ENCODE measurements around the gene ZNF527.
A peak's percentile ranks its signal among the peaks of the same experiment; 100 is the strongest.
"Not testable (repeated sequence)": the region's sequence is repeated elsewhere in the genome, so short reads cannot be mapped to it uniquely, and the experiment has no call there.

ZNF527 gene

DNA sequence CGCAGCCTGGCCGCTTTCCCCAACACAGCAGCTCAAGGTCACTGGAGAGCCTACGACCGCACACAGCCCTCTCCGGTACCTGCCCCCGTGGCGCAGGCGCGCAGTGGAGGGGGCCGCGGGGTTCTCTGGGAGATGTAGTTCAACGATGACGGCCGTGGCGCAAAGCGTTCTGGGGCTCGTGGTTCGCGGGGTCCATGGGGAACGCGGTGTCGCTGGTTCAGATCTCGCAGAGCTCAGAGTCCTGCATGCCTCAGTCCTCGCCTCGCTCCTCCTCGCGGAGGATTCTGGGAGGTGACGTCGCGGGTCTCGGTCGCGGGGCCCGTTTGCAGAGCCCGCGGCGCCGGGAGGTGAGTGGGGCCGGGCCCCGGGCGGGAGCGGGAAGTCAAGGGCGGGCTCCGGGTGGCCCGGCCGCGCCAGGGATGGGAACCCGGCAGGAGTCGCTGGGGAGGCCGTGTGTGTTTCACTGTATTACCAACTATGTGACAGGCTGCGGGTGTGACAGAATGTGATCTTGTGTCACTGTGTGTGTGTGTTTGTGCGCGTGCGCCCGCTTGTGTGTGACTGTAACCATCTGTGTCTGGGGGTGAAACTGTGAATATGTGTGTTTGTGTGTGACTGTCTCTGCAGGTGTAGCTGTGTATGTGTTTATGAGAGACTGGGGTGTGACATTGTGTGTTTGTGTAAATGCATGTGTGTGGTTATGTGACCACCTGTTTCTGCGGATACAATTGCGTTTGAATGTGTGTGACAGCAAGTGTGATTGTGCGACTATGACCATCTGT is at the start of gene ZNF527:
TSS of gene ZNF527 (plus strand) at position 220 of the 782 bp plus-strand sequence. CDS start 3,100 bp downstream, outside the sequence.
- DNase-seq (ENCODE audit: low spot score) = peak; percentile 96

DNA sequence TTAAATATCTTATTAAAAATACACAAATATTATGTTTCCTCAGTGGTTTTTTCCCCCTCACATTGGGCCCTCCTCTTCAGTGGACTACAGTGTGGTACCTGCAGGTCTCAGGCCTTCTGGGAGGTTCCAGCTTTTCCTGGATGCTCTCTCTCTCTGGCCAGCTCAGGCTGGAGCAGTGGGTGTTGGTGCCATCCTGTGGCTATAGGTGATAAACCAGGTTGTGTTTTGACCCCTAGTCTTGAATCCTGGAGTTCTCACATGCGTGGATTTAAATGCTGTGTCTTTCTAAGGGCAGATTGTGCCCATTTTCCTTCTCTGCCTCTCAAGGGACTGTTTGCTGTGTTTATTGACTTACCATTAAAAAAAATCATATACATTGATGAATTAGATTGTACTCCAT is 41.2 kb upstream of the ZNF527 start:
- DNase-seq (ENCODE audit: low spot score) = peak; percentile 9

DNA sequence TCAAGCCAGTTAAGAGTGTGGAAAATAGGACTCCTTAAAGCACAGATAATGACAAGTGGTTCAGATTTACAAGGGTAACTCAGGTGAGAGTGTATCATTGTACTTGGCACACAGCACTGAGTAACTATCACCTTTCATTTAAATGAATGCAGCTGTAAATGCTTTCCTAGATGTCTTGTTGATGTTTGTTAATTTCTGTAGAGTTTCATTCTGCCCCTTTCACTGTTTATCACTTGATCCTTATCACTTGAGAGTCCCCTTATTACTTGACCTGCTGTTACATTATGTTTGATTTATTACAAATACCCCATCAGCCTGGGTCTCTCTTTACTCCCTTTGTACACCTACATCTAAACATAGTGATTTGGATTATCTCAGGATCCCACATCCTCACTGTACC is 38.1 kb upstream of the ZNF527 start:
- no peak for DNase-seq (ENCODE audit: low spot score)

DNA sequence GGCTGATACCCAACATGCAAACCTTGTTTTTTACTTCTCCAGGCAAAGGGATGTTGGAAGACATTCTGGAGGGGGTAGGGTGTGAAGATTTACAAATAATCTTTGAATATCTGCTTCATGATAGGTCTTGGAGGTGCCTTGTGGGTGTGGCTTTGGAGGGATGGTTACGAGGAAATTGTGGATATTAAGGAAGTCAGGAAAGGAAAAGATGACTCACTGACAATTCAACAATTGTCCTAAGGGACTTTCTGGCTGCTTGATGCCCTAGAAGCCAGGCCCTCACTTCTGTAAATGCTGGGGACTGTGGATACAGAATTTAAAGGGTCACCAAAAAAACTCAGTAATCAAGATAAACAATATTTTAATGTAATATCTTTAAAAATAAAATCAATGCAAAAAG is 37.4 kb upstream of the ZNF527 start:
- peak; percentile 59 for DNase-seq (ENCODE audit: low spot score)

DNA sequence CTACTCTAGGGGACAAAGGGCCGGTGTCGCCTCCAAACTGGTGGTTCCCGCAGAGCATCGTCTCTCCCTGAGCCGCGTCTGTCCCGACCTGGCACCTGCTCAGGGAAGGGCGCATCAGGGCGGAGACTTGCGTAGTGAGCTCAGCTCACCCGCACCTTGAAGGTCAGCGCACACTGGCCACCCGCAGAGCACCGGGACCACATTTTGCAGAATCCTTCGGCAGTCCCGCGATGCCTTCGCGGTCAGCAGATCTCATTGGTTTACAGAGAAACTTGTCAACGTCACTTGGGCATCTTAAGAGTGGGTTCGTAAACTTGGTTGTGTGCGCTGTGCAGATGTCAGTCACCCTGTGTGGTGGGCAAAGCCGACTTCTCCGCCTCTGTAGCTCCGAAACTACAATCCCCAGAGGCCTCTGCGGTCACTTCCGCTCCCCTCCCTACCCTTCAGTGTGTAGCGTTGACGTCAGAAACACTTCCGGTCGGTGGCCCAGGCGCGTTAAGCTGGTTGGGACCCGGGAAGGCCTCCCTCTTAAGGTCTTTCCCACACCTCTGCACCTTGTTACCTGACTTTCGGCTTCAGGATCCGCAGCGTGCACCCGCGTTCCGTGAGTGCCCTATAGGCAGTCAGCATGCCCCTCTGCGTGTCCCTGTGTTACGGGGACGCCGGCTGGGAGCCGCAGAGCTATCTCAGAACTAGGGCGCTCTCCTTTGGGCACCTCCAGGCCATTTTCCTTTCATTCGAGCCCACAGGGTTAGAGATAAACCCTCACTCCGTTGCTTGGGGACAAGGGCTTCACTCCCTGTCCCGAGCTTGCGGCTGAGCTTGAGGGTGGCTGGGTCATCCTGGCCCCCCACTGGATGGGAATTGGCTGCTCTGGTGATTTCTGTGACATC is 36.5 kb upstream of the ZNF527 start:
- peak; percentile 89 for DNase-seq (ENCODE audit: low spot score)

DNA sequence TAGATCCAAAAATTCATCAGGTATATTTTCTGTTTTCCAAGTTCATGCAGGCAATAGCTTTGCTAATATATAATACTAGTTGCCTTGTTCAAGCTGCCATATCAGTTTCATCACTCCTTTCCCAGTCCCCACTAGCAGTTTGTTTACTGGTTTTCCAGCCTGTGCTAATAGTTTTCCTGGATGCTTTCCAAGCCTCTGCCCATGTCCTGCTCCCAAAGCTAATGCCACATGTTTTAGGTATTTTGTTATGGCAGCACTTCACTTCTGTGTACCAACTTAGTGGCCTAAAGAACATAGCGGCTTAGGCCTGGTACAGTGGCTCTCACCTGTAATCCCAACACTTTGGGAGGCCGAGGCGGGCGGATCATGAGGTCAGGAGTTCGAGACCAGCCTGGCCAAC is 28.1 kb upstream of the ZNF527 start:
- DNase-seq (ENCODE audit: low spot score) = no peak

DNA sequence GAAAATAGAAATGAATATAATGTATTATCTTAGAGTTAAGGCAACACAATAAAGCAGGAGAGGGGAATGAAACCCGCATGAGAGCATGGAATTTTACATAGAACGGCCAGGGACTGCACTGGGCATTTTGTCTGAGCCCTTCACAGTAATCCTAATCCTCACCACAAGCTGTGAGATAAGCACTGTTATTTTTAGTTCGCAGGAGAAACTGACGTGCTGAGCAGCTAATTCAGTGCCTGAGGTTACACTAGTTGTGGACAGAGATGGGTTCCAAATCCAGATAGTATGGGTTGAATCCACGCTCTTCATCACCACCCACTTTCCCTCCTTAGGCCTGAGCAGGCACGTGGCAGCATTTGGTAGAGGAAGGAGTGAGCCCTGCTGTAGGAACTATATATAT is 24.8 kb upstream of the ZNF527 start:
- DNase-seq (ENCODE audit: low spot score) = no peak

DNA sequence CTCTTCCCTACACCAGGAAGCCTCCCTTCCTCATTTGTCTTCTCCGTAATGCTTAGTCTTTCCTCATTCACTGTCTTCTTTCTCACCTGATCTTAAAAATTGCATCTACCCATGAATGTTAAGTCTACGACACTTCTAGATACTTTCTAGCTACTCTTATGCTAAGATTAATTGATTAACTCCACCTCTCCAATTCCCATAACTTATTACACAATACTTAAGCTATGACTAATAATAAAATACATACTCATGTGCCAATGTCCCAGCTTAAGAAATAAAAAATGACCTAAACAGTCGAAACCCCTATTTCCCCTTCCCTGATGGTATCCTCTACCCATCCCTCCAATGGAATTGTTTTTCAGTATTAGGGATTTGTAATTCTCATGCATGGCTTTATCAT is 22.8 kb upstream of the ZNF527 start:
- no peak for DNase-seq (ENCODE audit: low spot score)

DNA sequence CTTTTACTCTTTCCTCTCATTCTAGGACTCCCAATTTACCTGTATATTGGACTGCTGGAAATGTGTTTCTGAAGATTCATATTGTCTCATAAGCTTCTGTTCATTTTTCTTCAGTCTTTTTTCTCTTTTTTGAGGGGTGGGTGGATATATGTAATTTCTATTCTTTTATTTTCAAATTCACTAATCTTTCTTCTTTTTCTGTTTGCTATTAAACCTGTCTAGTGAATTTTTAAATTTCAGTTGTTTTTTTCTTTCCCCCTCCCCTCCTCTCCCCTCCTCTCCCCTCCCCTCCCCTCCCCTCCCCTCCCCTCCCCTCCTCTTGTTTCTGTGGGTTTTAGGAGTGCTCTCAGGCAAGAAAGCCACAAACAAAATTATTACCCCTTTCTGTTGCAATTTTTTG is 16.9 kb upstream of the ZNF527 start:
- DNase-seq (ENCODE audit: low spot score) = no peak

DNA sequence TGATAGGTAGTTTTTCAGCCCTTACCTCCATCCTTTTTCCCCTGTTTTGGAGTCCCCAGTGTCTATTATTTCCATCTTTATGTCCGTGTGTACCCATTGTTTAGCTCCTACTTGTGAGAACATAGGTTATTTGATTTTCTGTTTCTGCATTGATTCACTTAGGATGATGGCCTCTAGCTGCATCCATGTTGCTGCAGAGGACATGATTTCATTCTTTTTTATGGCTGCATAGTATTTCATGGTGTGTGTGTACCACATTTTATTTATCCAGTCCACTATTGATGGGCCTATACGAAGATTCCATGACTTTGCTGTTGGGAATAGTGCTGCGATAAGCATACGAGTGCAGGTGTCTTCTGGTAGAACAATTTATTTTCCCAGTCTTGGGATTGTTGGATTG is 15.0 kb upstream of the ZNF527 start:
- DNase-seq (ENCODE audit: low spot score) = no peak

DNA sequence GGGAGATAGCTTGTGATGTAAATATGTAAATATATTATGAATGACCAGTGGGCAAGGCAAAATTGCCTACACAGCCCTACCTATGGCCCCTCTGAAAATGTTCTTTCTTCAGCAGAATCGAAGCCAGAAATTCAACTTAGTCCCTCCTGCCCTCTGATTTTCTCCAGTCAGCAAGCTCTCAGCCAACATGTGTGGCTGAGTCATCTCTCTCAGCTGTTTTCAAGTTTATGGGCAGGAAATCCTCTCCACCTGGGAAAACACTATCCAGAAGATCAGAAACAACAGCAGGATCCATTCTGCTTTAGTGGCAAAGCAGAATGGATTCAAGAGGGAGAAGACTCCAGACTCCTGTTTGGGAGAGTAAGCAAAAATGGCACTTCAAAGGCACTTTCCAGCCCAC is 8.9 kb upstream of the ZNF527 start:
- no peak for DNase-seq (ENCODE audit: low spot score)

DNA sequence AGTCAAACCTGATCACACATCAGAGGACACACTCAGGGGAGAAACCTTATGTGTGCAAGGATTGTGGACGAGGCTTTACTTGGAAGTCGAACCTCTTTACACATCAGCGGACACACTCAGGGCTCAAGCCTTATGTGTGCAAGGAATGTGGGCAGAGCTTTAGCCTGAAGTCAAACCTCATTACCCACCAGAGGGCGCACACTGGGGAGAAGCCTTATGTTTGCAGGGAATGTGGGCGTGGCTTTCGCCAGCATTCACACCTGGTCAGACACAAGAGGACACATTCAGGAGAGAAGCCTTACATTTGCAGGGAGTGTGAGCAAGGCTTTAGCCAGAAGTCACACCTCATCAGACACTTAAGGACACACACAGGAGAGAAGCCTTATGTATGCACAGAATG is 8.2 kb upstream of the ZNF527 start:
- peak; percentile 5 for DNase-seq (ENCODE audit: low spot score)

DNA sequence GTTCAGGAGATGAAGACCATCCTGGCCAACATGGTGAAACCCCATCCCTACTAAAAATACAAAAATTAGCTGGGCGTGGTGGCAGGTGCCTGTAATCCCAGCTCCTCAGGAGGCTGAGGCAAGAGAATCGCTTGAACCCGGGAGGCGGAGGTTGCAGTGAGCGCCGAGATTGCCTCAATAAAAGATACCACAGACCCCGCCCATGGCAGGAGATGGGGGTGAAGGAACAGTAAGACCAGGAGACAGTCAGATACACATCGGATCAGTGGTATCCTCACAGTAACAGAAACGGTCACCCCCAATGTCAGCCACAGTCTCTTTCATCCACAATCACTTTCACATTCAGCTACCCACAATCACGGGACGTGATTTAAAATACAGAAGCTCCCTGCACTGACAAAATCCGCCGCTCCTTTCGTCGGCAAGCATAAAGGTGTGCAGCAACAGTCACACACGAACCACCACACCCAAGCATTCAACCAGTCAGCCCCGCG is 466 bp upstream of the ZNF527 start:
- DNase-seq (ENCODE audit: low spot score) = not testable (repeated sequence)

DNA sequence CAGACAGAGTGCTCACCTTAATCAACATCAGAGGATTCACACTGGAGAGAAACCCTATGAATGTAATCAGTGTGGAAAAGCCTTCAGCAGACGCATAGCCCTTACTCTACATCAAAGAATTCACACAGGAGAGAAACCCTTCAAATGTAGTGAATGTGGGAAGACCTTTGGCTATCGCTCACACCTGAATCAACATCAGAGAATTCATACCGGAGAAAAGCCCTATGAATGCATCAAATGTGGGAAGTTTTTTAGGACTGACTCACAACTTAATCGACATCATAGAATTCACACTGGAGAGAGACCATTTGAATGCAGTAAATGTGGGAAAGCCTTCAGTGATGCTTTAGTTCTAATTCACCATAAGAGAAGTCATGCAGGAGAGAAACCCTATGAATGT is 18.3 kb downstream of the ZNF527 start:
- DNase-seq (ENCODE audit: low spot score) = no peak

DNA sequence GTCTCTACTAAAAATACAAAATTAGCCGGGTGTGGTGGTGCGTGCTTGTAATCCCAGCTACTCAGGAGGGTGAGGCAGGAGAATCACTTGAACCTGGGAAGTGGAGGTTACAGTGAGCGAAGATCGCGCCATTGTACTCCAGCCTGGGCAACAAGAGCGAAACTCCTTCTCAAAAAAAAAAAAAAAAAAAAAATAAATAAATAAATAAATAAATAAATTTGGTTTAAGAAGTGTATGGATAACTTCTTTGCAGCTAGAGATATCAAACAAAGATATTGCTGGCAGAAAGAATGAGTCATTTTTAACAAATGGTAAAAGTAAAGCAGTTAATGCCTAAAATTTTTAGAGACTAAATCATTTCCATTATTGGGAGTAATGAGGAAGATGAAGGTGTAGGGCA is 20.5 kb downstream of the ZNF527 start:
- not testable (repeated sequence) for DNase-seq (ENCODE audit: low spot score)

DNA sequence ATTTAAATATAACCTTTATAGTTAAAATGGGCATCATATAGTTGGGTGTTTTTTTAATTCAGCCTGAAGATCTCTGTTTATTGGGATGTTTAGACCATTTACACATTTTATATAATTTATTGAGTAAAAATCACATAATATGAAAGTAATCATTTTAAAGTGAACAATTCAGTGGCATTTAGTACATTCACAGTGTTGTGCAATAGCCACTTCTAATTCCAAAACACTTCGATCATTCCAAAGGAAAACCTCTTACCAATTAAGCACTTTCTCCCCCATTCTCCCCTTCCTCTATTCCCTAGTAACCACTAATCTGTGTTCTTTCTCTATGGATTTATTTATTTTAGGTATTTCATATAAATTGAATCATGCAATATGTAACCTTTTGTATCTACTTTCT is 30.2 kb downstream of the ZNF527 start:
- no peak for DNase-seq (ENCODE audit: low spot score)

DNA sequence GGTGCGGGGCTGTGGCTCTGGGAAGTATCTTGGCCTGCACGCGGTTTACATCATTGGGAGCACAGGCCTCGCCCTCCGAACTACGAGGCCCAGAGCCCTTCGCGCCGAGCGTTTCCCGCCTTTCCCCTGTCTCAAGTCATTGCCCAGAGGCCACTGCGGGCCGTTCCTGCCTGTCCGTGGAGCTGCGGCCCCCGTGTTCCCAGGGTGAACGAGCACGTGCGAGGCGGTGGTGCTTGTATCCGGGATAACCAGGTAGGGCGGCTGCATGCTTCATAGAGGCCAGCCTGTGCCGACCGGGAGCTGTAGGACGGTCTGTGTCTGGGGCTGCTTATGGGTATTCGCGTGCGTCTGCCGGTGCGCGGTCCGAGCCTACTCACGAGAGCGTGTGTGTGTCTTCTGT is 32.5 kb downstream of the ZNF527 start:
- no peak for DNase-seq (ENCODE audit: low spot score)

DNA sequence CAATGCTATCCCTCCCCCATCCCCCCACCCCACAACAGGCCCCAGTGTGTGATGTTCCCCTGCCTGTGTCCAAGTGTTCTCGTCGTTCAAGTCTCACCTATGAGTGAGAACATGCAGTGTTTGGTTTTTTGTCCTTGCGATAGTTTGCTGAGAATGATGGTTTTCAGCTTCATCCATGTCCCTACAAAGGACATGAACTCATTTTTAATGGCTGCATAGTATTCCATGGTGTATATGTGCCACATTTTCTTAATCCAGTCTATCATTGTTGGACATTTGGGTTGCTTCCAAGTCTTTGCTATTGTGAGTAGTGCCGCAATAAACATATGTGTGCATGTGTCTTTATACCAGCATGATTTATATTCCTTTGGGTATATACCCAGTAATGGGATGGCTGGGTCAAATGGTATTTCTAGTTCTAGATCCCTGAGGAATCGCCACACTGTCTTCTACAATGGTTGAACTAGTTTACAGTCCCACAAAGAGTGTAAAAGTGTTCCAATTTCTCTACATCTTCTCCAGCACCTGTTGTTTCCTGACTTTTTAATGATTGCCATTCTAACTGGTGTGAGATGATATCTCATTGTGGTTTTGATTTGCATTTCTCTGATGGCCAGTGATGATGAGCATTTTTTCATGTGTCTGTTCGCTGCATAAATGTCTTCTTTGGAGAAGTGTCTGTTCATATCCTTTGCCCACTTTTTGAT is 35.4 kb downstream of the ZNF527 start:
- not testable (repeated sequence) for DNase-seq (ENCODE audit: low spot score)

DNA sequence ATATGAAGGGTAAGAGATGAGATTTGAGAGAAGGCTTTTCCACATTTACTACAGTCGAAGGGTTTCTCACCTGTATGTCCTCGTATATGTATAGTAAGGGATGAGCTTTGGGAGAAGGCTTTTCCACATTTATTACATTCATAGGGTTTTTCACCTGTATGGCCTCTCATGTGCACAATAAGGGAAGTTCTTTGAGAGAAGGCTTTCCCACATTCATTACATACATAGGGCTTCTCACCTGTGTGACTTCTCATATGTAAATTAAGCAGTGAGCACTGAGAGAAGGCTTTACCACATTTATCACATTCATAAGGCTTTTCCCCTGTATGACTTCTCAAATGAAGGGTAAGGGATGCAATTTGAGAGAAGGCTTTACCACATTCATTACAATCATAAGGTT is 41.8 kb downstream of the ZNF527 start:
- DNase-seq (ENCODE audit: low spot score) = no peak

DNA sequence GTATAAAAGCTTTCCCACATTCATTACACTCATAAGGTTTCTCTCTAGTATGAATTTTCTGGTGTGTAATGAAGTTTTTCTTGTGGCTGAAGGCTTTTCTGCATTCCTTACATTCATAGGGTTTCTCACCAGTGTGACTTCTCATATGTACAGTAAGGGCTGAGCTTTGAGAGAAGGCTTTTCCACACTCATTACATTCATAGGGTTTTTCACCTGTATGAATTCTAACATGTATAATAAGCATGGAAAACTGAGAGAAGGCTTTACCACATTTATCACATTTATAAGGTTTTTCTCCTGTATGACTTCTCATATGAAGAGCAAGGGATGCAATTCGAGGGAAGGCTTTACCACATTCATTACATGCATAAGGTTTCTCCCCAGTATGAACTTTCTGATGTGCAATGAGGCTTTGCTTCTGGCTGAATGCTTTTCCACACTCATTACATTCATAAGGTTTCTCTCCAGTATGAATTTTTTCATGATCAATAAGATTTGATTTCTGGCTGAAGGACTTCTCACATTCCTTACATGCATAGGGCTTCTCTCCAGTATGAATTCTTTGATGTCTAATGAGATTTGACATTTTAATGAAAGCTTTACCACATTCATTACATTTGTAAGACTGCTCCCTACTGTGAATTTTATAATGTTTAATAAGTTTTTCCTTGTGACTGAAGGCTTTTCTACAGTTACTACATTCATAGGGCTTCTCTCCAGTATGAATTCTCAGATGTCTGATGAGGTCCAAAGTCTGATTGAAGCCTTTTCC is 42.6 kb downstream of the ZNF527 start:
- DNase-seq (ENCODE audit: low spot score) = peak; percentile 2

Measured in kidney tubule cell (primary cell).